ENCODE measurements around the gene VPS35L.

VPS35L gene

GRCh38 chr16:19515757-19516156 lies 39.7 kb upstream of the VPS35L start:
- TF ChIP-seq, protein P1, sequence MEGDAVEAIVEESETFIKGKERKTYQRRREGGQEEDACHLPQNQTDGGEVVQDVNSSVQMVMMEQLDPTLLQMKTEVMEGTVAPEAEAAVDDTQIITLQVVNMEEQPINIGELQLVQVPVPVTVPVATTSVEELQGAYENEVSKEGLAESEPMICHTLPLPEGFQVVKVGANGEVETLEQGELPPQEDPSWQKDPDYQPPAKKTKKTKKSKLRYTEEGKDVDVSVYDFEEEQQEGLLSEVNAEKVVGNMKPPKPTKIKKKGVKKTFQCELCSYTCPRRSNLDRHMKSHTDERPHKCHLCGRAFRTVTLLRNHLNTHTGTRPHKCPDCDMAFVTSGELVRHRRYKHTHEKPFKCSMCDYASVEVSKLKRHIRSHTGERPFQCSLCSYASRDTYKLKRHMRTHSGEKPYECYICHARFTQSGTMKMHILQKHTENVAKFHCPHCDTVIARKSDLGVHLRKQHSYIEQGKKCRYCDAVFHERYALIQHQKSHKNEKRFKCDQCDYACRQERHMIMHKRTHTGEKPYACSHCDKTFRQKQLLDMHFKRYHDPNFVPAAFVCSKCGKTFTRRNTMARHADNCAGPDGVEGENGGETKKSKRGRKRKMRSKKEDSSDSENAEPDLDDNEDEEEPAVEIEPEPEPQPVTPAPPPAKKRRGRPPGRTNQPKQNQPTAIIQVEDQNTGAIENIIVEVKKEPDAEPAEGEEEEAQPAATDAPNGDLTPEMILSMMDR (IDR thresholded peaks at IDR 0.05; ENCODE audit: insufficient read depth, low read length, missing control alignments) = no peak
- no peak for DNase-seq (ENCODE audit: low read depth, low spot score)
- no peak overlapping the region for H3K4me3 ChIP-seq (ENCODE audit: low read depth, low read length)
- ChIA-PET POLR2A (no interaction called here), CTCF (interaction anchor here (0.8 to 6.9 kb wide), 2 partner anchors 12 to 430 kb away, joined by 3 to 59 read pairs; no protein-coding TSS in a partner anchor)

- H3K4me3 ChIP-seq (ENCODE audit: low read depth, low read length) = no peak overlapping the region
- no peak for DNase-seq (ENCODE audit: low read depth, low spot score)
- ChIA-PET POLR2A (no interaction called here), CTCF (interaction anchor here (6.9 kb wide), 1 partner anchor 14 kb away, joined by 59 read pairs; no protein-coding TSS in a partner anchor)
- TF ChIP-seq, protein P1 (IDR thresholded peaks at IDR 0.05; ENCODE audit: insufficient read depth, low read length, missing control alignments) = no peak
These were observed 37.9 kb upstream of the VPS35L start for GRCh38 chr16:19517424-19518089.

GRCh38 chr16:19518388-19518787 lies 37.1 kb upstream of the VPS35L start:
- ChIA-PET CTCF (interaction anchor here (1.2 to 6.9 kb wide), 2 partner anchors 10 to 15 kb away, joined by 3 to 59 read pairs; no protein-coding TSS in a partner anchor), POLR2A (interaction anchor here (0.6 kb wide), 1 partner anchor 39 kb away, joined by 3 read pairs; no protein-coding TSS in a partner anchor)
- H3K4me3 ChIP-seq (ENCODE audit: low read depth, low read length) = no peak overlapping the region
- TF ChIP-seq, protein P1 (IDR thresholded peaks at IDR 0.05; ENCODE audit: insufficient read depth, low read length, missing control alignments) = no peak
- no peak for DNase-seq (ENCODE audit: low read depth, low spot score)

- CTCF ChIA-PET = interaction anchor here (1.0 to 3.1 kb wide), 3 partner anchors 14 to 33 kb away, joined by 3 to 30 read pairs (median 3); no protein-coding TSS in a partner anchor
- POLR2A ChIA-PET = interaction anchor here (0.7 to 0.8 kb wide), 2 partner anchors 18 to 1579 kb away, joined by 3 read pairs; no protein-coding TSS in a partner anchor
- H3K4me3 ChIP-seq (ENCODE audit: low read depth, low read length) = peak overlapping the region; percentile 95
- DNase-seq (ENCODE audit: low read depth, low spot score) = no peak
- TF ChIP-seq, protein P1 (IDR thresholded peaks at IDR 0.05; ENCODE audit: insufficient read depth, low read length, missing control alignments) = no peak
These were observed 34.6 kb upstream of the VPS35L start for GRCh38 chr16:19520861-19521331.

- peak within 1 kb of the TSS; percentile 95 for H3K4me3 ChIP-seq (ENCODE audit: low read depth, low read length)
- ChIA-PET POLR2A (interaction anchor here (0.7 to 0.8 kb wide), 2 partner anchors 19 to 1578 kb away, joined by 3 read pairs; no protein-coding TSS in a partner anchor), CTCF (interaction anchor here (1.0 to 3.1 kb wide), 3 partner anchors 14 to 32 kb away, joined by 3 to 30 read pairs (median 3); no protein-coding TSS in a partner anchor)
- TF ChIP-seq, protein P1 (IDR thresholded peaks at IDR 0.05; ENCODE audit: insufficient read depth, low read length, missing control alignments) = peak; percentile 70
- DNase-seq (ENCODE audit: low read depth, low spot score) = no peak
These were observed 33.8 kb upstream of the VPS35L start, which contains the start of gene GDE1 for GRCh38 chr16:19521471-19522396. GDE1 (minus strand) TSS chr16:19522098; CDS start chr16:19521964, 134 bp downstream.
